Measurements from ENCODE around the gene ZSWIM1. TPM values are rescaled to one million over a fixed set of nuclear protein-coding genes. Genes with fewer than 3 reads are reported as not detected.

ZSWIM1 gene
- total RNA-seq, 1 experiment from 2014 or later, result 13.2 TPM

- no peak for DNase-seq (ENCODE audit: low spot score)
- intact Hi-C loops (cut with micrococcal nuclease; ENCODE audit: unreplicated experiment), result no loop called here
- no TSS peak for BruUV-seq (replicated peaks)
- ChIA-PET CTCF (no interaction called here), POLR2A (ENCODE audit: low non-redundant PET) (no interaction called here)
- Histone ChIP-seq H3K9me3 (ENCODE audit: low read depth, low read length, poor library complexity, severe bottlenecking) (no peaks in the 10 kb centered on the region), H3K4me1 (ENCODE audit: insufficient read depth, low read length, poor library complexity, severe bottlenecking) (no peaks in the 10 kb centered on the region), H3K27me3 (replicated peaks; ENCODE audit: insufficient read depth, low read depth, low read length, poor library complexity) (no peaks in the 10 kb centered on the region), H3K27ac (ENCODE audit: low read depth, low read length, poor library complexity, severe bottlenecking) (no peak overlapping the region), H3K4me3 (ENCODE audit: low read depth, low read length, poor library complexity, severe bottlenecking) (no peak overlapping the region), H3K36me3 (ENCODE audit: insufficient read depth, low read length, poor library complexity, severe bottlenecking) (no peaks in the 10 kb centered on the region)
- TF ChIP-seq CTCF (conservative IDR thresholded peaks at IDR 0.05; ENCODE audit: low read depth, low read length), result no peak
- TF ChIP-seq EZH2 (IDR thresholded peaks at IDR 0.05; ENCODE audit: borderline replicate concordance, low read depth, low read length, poor library complexity, severe bottlenecking), result no peak
These were observed 37.2 kb downstream of the ZSWIM1 start for GRCh38 chr20:45918182-45918737.

GRCh38 chr20:45918779-45919537, 37.9 kb downstream of the ZSWIM1 start:
- no TSS peak for BruUV-seq (replicated peaks)
- Histone ChIP-seq H3K27me3 (replicated peaks; ENCODE audit: insufficient read depth, low read depth, low read length, poor library complexity) (no peaks in the 10 kb centered on the region), H3K4me1 (ENCODE audit: insufficient read depth, low read length, poor library complexity, severe bottlenecking) (no peaks in the 10 kb centered on the region), H3K9me3 (ENCODE audit: low read depth, low read length, poor library complexity, severe bottlenecking) (no peaks in the 10 kb centered on the region), H3K36me3 (ENCODE audit: insufficient read depth, low read length, poor library complexity, severe bottlenecking) (no peaks in the 10 kb centered on the region), H3K4me3 (ENCODE audit: low read depth, low read length, poor library complexity, severe bottlenecking) (no peak overlapping the region), H3K27ac (ENCODE audit: low read depth, low read length, poor library complexity, severe bottlenecking) (no peak overlapping the region)
- DNase-seq (ENCODE audit: low spot score), result no peak
- intact Hi-C loops (cut with micrococcal nuclease; ENCODE audit: unreplicated experiment), result no loop called here
- ChIA-PET POLR2A (ENCODE audit: low non-redundant PET) (no interaction called here), CTCF (no interaction called here)
- no peak for TF ChIP-seq CTCF (conservative IDR thresholded peaks at IDR 0.05; ENCODE audit: low read depth, low read length)

GRCh38 chr20:45919542-45920399, 38.7 kb downstream of the ZSWIM1 start:
- Histone ChIP-seq H3K27me3 (replicated peaks; ENCODE audit: insufficient read depth, low read depth, low read length, poor library complexity) (no peaks in the 10 kb centered on the region), H3K4me3 (ENCODE audit: low read depth, low read length, poor library complexity, severe bottlenecking) (no peak overlapping the region), H3K27ac (ENCODE audit: low read depth, low read length, poor library complexity, severe bottlenecking) (no peak overlapping the region), H3K9me3 (ENCODE audit: low read depth, low read length, poor library complexity, severe bottlenecking) (no peaks in the 10 kb centered on the region), H3K4me1 (ENCODE audit: insufficient read depth, low read length, poor library complexity, severe bottlenecking) (no peaks in the 10 kb centered on the region), H3K36me3 (ENCODE audit: insufficient read depth, low read length, poor library complexity, severe bottlenecking) (no peaks in the 10 kb centered on the region)
- DNase-seq (ENCODE audit: low spot score), result no peak
- intact Hi-C loops (cut with micrococcal nuclease; ENCODE audit: unreplicated experiment), result no loop called here
- no peak for TF ChIP-seq EZH2 (IDR thresholded peaks at IDR 0.05; ENCODE audit: borderline replicate concordance, low read depth, low read length, poor library complexity, severe bottlenecking)
- POLR2A ChIA-PET (ENCODE audit: low non-redundant PET), result no interaction called here
- CTCF ChIA-PET, result no interaction called here
- BruUV-seq (replicated peaks), result no TSS peak

All from A673 (cell line).